Urothelium cell line (cell line): ENCODE results near the gene ARHGAP10.

Experiments
- DNase-seq: peaks from one replicate; pipeline ENCODE4 v3.0.0; 2011; ENCODE audit warnings: low spot score, mixed read lengths
- FAIRE-seq: peaks from 2 replicates; lab custom pipeline; 2011; peaks lifted over from hg19 to GRCh38; lab: Jason Lieb, UNC

The ARHGAP10 gene

GRCh38 chr4:147844781-147845180 lies 112.9 kb downstream of the ARHGAP10 start:
- FAIRE-seq (no peak), DNase-seq (no peak)

DNA sequence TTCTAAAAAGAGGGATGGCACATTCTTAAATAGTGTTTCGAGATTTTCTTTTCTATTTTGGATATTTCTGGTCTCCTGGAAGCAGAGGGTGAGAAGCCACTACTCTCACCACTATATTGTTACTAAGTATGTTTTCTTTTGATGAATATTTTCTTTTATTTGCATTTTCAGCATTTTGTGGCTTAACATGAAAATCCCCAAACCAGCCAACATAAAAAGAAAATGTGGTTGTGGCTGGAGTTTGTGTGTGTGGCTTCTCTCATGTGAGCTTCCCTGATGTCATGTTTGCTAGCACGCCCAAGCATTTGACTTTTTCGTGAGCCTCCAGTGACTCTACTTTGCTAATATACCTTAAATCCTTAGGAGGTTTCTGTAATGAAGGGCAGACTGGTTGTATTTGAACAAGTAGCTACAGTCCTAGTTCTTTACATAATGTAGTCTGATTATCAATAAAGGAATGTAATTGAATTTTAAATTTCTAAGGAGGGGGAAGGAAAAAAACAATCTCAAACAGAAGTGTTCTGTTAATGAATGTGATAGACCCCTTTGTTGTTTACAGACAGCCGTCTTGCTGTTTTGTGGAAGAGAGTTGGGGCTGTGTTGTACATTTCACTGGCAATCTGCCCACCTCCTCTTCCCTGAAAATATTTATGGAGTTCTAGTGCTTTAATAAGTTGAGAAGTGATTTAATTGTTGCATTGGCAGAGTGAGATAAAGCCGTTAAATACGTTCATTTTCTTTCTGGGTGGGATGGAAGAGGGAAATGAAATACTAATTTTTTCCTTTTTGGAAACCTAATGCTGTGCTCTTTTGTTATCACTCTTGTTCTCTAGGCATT lies 114.6 kb downstream of the ARHGAP10 start:
- FAIRE-seq (no peak), DNase-seq (no peak)

GRCh38 chr4:147847751-147848590 lies 116.1 kb downstream of the ARHGAP10 start:
- DNase-seq (no peak), FAIRE-seq (no peak)

DNA sequence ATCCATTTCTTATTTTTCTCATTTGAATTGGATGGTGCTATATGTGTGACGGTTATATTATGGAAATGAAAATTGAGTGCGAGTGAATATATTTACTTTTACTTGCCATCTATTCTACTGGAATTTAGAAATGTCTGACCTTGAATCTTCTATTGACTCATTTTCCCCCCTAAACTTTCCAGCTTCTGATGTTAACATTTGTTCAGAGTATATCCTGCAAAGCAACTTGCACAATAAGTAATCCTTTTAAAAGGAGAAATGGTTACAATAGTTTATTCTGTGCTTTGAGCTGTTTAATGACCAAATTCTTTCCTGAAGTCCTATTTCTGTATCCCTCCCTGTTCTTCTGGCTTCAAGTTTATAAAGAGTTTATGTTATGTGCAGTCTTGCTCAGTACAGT lies 116.7 kb downstream of the ARHGAP10 start:
- no peak for DNase-seq
- FAIRE-seq, result no peak

DNA sequence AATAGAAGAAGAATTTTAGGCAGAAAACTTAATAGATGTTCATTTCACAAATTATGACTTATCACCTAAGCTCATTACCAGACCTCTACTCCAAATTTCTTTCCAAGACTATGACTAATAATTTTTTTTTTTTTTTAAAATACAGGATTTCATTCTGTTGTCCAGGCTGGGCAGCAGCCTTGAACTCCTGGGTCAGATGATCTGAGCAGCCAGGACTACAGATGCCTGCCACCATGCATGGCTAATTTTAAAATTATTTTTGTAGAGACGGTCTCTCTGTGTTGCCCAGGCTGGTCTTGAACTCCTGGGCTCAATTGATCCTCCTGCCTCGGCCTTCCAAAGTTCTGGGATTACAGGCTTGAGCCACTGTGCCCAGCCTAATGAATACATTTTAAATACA lies 119.2 kb downstream of the ARHGAP10 start:
- FAIRE-seq (no peak), DNase-seq (no peak)

DNA sequence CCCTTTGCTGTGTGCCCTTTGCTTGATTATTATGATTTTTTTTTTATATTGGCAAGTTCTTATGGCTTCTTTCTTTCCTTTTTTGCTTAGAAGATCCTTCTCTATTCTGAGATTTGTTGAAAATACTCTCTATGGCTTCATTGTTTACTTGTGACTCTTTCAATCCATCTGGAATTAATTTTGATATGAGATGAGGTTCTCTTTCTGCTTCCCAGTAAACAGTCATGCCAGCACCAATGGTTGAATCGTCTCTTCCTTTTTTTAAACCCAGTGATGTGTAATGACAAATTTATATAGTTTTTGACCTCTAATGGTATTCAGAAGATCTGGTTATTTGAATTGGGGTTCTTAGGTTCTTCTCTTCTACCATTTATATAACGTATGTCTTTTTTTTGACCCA lies 121.8 kb downstream of the ARHGAP10 start:
- DNase-seq, result no peak
- no peak for FAIRE-seq

- no peak for DNase-seq
- no peak for FAIRE-seq
These were observed 122.3 kb downstream of the ARHGAP10 start for GRCh38 chr4:147854154-147854553.

- FAIRE-seq (no peak), DNase-seq (no peak)
These were observed 123.7 kb downstream of the ARHGAP10 start for GRCh38 chr4:147855571-147856009.

- no peak for FAIRE-seq
- no peak for DNase-seq
These were observed 129.1 kb downstream of the ARHGAP10 start for GRCh38 chr4:147860960-147861359.

GRCh38 chr4:147862043-147862692 lies 130.3 kb downstream of the ARHGAP10 start:
- DNase-seq (no peak), FAIRE-seq (no peak)

DNA sequence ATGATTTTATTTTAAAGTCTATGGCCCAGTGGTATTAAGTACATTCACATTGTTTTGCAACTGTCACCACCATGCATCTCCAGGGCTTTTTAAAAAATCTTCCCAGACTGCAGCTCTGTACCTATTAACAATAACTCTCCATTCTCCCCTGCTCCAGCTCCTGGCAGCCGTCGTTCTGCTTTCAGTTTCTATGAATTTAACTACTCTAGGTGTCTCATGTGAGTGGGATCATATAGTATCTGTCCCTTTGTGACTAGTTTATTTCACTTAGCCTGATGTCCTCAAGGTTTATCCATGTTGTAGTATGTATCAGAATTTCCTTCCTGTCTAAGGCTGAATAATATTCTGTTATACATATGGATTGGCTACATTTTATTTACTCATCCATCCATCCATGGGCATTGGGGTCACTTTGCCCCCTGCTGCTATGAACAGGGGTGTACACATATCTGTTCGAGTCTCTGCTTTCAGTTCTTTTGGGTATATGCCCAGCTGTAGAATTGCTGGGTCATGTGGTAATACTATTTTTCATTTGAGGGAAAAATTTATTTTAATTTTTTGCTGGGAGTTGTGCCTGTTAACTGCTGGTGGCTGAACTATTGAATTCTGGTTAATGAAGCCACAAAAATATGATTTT lies 131.3 kb downstream of the ARHGAP10 start:
- DNase-seq, result no peak
- FAIRE-seq, result no peak

- no peak for DNase-seq
- no peak for FAIRE-seq
These were observed 132.1 kb downstream of the ARHGAP10 start for GRCh38 chr4:147863808-147864472.

- DNase-seq (no peak), FAIRE-seq (no peak)
These were observed 132.7 kb downstream of the ARHGAP10 start for GRCh38 chr4:147864607-147865006.

DNA sequence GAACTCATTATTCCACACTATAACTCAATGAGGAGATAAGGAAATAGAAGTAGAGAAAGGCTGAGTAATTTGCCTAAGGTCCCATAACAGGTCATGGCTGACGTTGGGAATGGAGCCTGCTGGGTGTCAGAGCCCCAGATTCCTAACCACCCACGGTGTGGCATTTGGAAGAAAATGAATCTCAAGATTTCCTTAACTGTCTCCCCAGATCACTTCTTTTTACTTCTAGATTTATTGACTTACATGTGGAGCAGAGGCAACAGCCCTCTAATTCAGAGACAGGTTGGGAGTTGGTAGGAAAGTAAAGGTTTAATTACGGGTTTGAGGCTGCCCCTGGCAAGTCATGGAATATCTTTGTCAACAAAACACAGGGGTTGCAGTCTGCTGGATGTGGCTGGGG lies 134.0 kb downstream of the ARHGAP10 start:
- DNase-seq (no peak), FAIRE-seq (no peak)

GRCh38 chr4:147866532-147867271 lies 134.8 kb downstream of the ARHGAP10 start:
- no peak for FAIRE-seq
- DNase-seq, result peak; percentile 69

DNA sequence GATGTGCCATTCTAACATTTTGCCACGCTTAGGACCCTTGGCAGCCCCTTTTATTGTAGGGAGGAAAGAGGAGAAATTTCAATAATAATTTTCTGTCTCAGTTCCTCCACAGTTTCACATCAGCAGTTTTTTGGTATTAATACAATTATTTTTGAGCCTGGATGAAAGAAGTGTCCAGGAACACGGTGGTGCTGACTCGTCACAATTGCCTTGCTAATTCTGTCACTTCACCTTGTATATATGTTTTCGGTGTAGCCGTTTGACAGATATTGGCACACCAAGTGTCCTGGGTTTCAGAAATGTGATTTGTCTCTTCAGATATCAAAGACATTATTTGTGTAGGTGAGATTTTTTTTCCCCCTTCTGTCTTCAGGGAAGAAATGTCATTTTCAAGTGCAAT lies 142.2 kb downstream of the ARHGAP10 start:
- no peak for FAIRE-seq
- DNase-seq, result no peak

GRCh38 chr4:147877308-147877771 lies 145.5 kb downstream of the ARHGAP10 start:
- FAIRE-seq (no peak), DNase-seq (no peak)

GRCh38 chr4:147879676-147880075 lies 147.8 kb downstream of the ARHGAP10 start:
- FAIRE-seq, result no peak
- DNase-seq, result no peak

DNA sequence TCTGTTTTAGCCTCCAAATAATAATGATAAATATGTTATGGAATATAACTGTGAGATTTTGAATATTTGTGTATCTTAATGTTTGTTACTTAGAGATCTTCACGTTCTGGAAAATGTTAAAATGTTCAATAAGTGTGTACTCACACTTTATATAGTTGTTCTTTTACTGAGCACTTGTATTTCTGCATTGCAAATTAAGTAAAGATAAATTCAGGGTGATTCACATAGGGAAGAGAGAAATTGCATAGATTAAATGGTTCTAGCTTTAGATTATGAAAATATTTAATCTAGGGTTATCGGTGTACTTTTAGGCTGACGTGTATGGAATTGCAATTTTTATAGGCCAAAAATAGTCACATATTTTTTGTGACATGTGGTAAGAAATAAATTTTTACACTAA lies 148.6 kb downstream of the ARHGAP10 start:
- DNase-seq (no peak), FAIRE-seq (no peak)

GRCh38 chr4:147884536-147884935 lies 152.6 kb downstream of the ARHGAP10 start:
- DNase-seq (no peak), FAIRE-seq (no peak)
